Heart right ventricle (tissue), 16 donors: ENCODE results near the gene SELENBP1. TPM values are rescaled to one million over a fixed set of nuclear protein-coding genes. Genes with fewer than 3 reads are reported as not detected.

Source experiments
- ATAC-seq, 8 donors: fragments of 200-7000 bp; cut with Tn5 transposase; one replicate each; pipeline ENCODE4 v1.9.1; 2020; ENCODE audit warnings: mild to moderate bottlenecking in 8 of 8, moderate library complexity in 8 of 8, moderate number of reproducible peaks in 1 of 8
- DNase-seq, 2 donors: peaks; one replicate each; pipeline ENCODE4 v3.0.0-alpha.2; 2020
- H3K27ac ChIP-seq, 10 donors: fragments of 200-600 bp; sonication (generic) in 2 of 10; one replicate each; pipeline versions ENCODE4 v1.5.0 to v1.8.0; 2020 to 2022; ENCODE audit warnings: mild to moderate bottlenecking in 3 of 10
- H3K27me3 ChIP-seq, 7 donors: fragments of 200-600 bp; one replicate each; pipeline ENCODE4 v1.8.0; 2021 to 2022; ENCODE audit warnings: mild to moderate bottlenecking in 2 of 7
- H3K36me3 ChIP-seq, 9 donors: fragments of 200-600 bp; sonication (generic) in 1 of 9; one replicate each; pipeline versions ENCODE4 v1.5.0 to v1.8.0; 2020 to 2022; ENCODE audit warnings: mild to moderate bottlenecking in 2 of 9
- H3K4me1 ChIP-seq, 9 donors: fragments of 200-600 bp; sonication (generic) in 1 of 9; one replicate each; pipeline versions ENCODE4 v1.5.0 to v1.8.0; 2020 to 2022; ENCODE audit warnings: mild to moderate bottlenecking in 4 of 9
- H3K4me3 ChIP-seq, 10 donors: fragments of 200-600 bp; sonication (generic) in 2 of 10; one replicate each; pipeline versions ENCODE4 v1.5.0 to v1.8.0; 2020 to 2022; ENCODE audit warnings: mild to moderate bottlenecking in 7 of 10, moderate library complexity in 2 of 10
- H3K9me3 ChIP-seq, 11 donors: fragments of 200-600 bp in 10 of 11; sonication (generic) in 2 of 11; one replicate each; pipeline versions ENCODE4 v1.5.0 to v1.8.0; 2013 to 2022; ENCODE audit warnings: mild to moderate bottlenecking in 2 of 11, control low read depth in 1 of 11, moderate library complexity in 1 of 11
- CTCF ChIP-seq, 9 donors: fragments of 200-600 bp; sonication (generic) in 2 of 9; IDR thresholded peaks; one replicate each; pipeline versions ENCODE4 v1.5.0 to v1.8.0; 2021 to 2022; ENCODE audit warnings: antibody characterized with exemption in 9 of 9, mild to moderate bottlenecking in 5 of 9, moderate library complexity in 1 of 9
- WGBS, 2 donors: extraction: QIAGEN DNeasy Blood & Tissue Kit; methylation state at CpG; one replicate each; pipeline ENCODE4 v1.1.7; 2013; ENCODE audit warnings: inconsistent platforms in 1 of 2; 5-methylcytosine and 5-hydroxymethylcytosine counted together
- intact Hi-C, 10 donors: fragments of 100-400 bp; cut with DNase I; formaldehyde crosslinking; loops; one replicate each; pipeline versions ENCODE4 v1.11.1 to v1.14.2; 2022
- long read RNA-seq, 3 donors: library from polyadenylated mRNA; unstranded; transcript quantifications; one replicate each; pipeline ENCODE4 v2.0.0, GENCODE V29; 2020 to 2021
- polyA plus RNA-seq, 2 donors: library from polyadenylated mRNA; stranded (reverse); fragments of 200-250 nt; gene quantifications; one replicate each; pipeline ENCODE4 v1.2.3, GENCODE V29; 2013
- total RNA-seq, 10 donors: library from RNA; stranded (reverse); fragmentation: NEBNext Ultra II Directional in 3 of 10; extraction: Animal tissue kit (Norgen Biotek cat#: 25700) in 3 of 10; gene quantifications; one replicate each; pipeline versions ENCODE4 v1.2.1 to v1.2.4, GENCODE V29; 2021 to 2023
- donor health status: Arrhythmogenic right ventricular cardiomyopathy.
- donor health status: ischemic (EF 13 %, LVEDD 7.1; RV severe dilation, severe dysfunction).
- donor health status: healthy with polysubstance abuse.
- donor health status: DM: no; HTN: yes; CAD: no.
- donor health status: DM: no; HTN: no; CAD: no.
- donor health status: ischemic (EF 25% LVEDD 6.9; RV normal size, moderate dysfunction).
- donor health status: ischemic (EF 25% LVEDD 5.7; RV mildly dilated, moderate dysfunction).
- donor health status: healthy.
- donor health status: DM: yes; HTN: yes; CAD: no.
- donor health status: Ischemic cardiomyopathy.
- donor health status: ischemic (EF 35%, LVEDD 5.7; RV mildly dilated, moderate dysfunction).
- donor health status: nonischemic (EF 11% LVEDD 7.7; RV severe dilation, severe dysfunction).
- donor health status: DM: yes; HTN: yes; CAD: no.
- donor health status: PGD.
- donor health status: ischemic (EF 29% LVEDD 5.4; RV normal size, mild dysfunction).
- donor health status: nonischemic (EF 23%, LVEDD 6.1; RV moderate dilation, normal function).

Gene SELENBP1
- total RNA-seq: 100 to 1,000 TPM in 1 of 10 donors, 10 to 100 TPM in 9; 32.3 to 112 (median 59.7) TPM
- polyA plus RNA-seq: 10 to 100 TPM; 20.7 to 54.1 TPM
- long read RNA-seq, donor 1, transcript SELENBP1-201 (12 exons, 1,752 nt): major isoform, 82 of 136 reads
- long read RNA-seq, donor 1, transcript SELENBP1-218 (11 exons, 1,963 nt): minor isoform, 10 of 136 reads
- long read RNA-seq, donor 1, partial matches to known transcripts: 22 of 136 reads
- long read RNA-seq, donor 1, other reads (novel, unspliced or antisense): 16 of 136 reads
- long read RNA-seq, donor 2, transcript SELENBP1-218 (11 exons, 1,963 nt): minor isoform, 9 of 137 reads
- long read RNA-seq, donor 2, transcript SELENBP1-201 (12 exons, 1,752 nt): major isoform, 77 of 137 reads
- long read RNA-seq, donor 2, partial matches to known transcripts: 20 of 137 reads
- long read RNA-seq, donor 2, other reads (novel, unspliced or antisense): 25 of 137 reads
- long read RNA-seq, donor 3, transcript SELENBP1-218 (11 exons, 1,963 nt): minor isoform, 7 of 230 reads
- long read RNA-seq, donor 3, transcript SELENBP1-204 (12 exons, 1,928 nt): minor isoform, 7 of 230 reads
- long read RNA-seq, donor 3, transcript SELENBP1-214 (10 exons, 2,128 nt): minor isoform, 5 of 230 reads
- long read RNA-seq, donor 3, transcript SELENBP1-201 (12 exons, 1,752 nt): major isoform, 175 of 230 reads
- long read RNA-seq, donor 3, partial matches to known transcripts: 12 of 230 reads
- long read RNA-seq, donor 3, other reads (novel, unspliced or antisense): 24 of 230 reads

GRCh38 chr1:151372058-151372934 lies at the start of gene SELENBP1:
SELENBP1 (minus strand) TSS chr1:151372705; CDS start chr1:151372641, 64 bp downstream.
- intact Hi-C loops: loop anchor here in 1 of 10 donors (1.0 kb wide), 1 partner anchor 25 kb away; the partner anchor contains the start of gene RFX5
- H3K27me3 ChIP-seq: no peaks in the 10 kb centered on the region
- 14% methylated on average over 11 of the region's 11 CpGs for WGBS, 2 donors
- peak; percentile 82 to 94 for DNase-seq
- peak; percentile 85 to 93 (median 90) for ATAC-seq
- peaks cover 0 to 9% (median 0%) of the 10 kb centered on the region in 9 donors for H3K36me3 ChIP-seq
- H3K9me3 ChIP-seq: no peaks in the 10 kb centered on the region
- H3K4me1 ChIP-seq: peaks cover 21 to 60% (median 55%) of the 10 kb centered on the region in 9 donors
- peak within 1 kb of the TSS; percentile 21 to 64 (median 58) for H3K4me3 ChIP-seq
- H3K27ac ChIP-seq: peak within 1 kb of the TSS; percentile 28 to 89 (median 84)
- TF ChIP-seq CTCF (IDR thresholded peaks at IDR 0.05): no peak

GRCh38 chr1:151419819-151420218 lies 47.3 kb upstream of the SELENBP1 start:
- Histone ChIP-seq H3K4me1 (peaks cover 0 to 1% (median 0%) of the 10 kb centered on the region in 9 donors), H3K27ac (no peak overlapping the region), H3K36me3 (peaks cover 0 to 100% (median 62%) of the 10 kb centered on the region in 9 donors), H3K27me3 (no peaks in the 10 kb centered on the region), H3K4me3 (no peak overlapping the region), H3K9me3 (no peaks in the 10 kb centered on the region)
- intact Hi-C loops: no loop called here
- 79 to 98% methylated on average over 5 of the region's 5 CpGs for WGBS, 2 donors
- no peak for DNase-seq
- TF ChIP-seq CTCF (IDR thresholded peaks at IDR 0.05): no peak
- ATAC-seq: no peak

- Histone ChIP-seq H3K27me3 (no peaks in the 10 kb centered on the region), H3K9me3 (no peaks in the 10 kb centered on the region), H3K27ac (no peak overlapping the region), H3K4me1 (no peaks in the 10 kb centered on the region), H3K4me3 (no peak overlapping the region), H3K36me3 (peaks cover 0 to 100% (median 54%) of the 10 kb centered on the region in 9 donors)
- DNase-seq (no peak), ATAC-seq (no peak)
- intact Hi-C loops: no loop called here
- WGBS, 2 donors: 96 to 97% methylated on average over 3 of the region's 3 CpGs
- no peak for TF ChIP-seq CTCF (IDR thresholded peaks at IDR 0.05)
Measured at GRCh38 chr1:151418081-151418480, 45.6 kb upstream of the SELENBP1 start.
